K562 (cell line): Measurements from ENCODE around the gene SRC. TPM values are rescaled to one million over a fixed set of nuclear protein-coding genes. Genes with fewer than 3 reads are reported as not detected.
A peak's percentile ranks its signal among the peaks of the same experiment; 100 is the strongest.

Source experiments
- ATAC-seq: fragments of 200-7000 bp; cut with Tn5 transposase; 3 replicates; pipeline ENCODE4 v1.9.1; 2020; ENCODE audit warnings: moderate library complexity
- BruUV-seq: library from RNA; stranded (reverse); fragments of 400-500 nt; replicated peaks from 2 replicates; lab custom pipeline; 2021; lab: Mats Ljungman, UMichigan
- CTCF ChIA-PET: fragments of 300-600 bp; formaldehyde crosslinking; extraction: SDS; loops from one replicate; lab custom pipeline; 2021; ENCODE audit warnings: low intra/inter-chr PET ratio; lab: Yijun Ruan, JAX
- POLR2A ChIA-PET: fragments of 300-600, 350-650 bp; sonication (Branson Sonifier 250); formaldehyde crosslinking; extraction: SDS; loops from one replicate; lab custom pipeline; 2021; ENCODE audit warnings: antibody characterized with exemption, inconsistent platforms; lab: Yijun Ruan, JAX
- DNase-seq, 4 experiments: peaks; one replicate each; pipeline versions ENCODE4 v3.0.0 to v3.0.0-alpha.2; 2011 to 2018; ENCODE audit warnings: low spot score in 3 of 4, mixed read lengths in 3 of 4; ENCODE audit errors: extremely low read depth in 1 of 4
- FAIRE-seq: peaks from 2 replicates; lab custom pipeline; 2011; peaks lifted over from hg19 to GRCh38; lab: Jason Lieb, UNC
- H2AFZ ChIP-seq: 2 replicates; pipeline ENCODE4 v1.6.0; 2011; ENCODE audit warnings: low read depth, low read length, control low read depth, inconsistent platforms
- H3K27ac ChIP-seq: fragments of 200-600 bp; 3 replicates; pipeline ENCODE4 v1.8.0; 2011; ENCODE audit warnings: low read depth, mild to moderate bottlenecking, control low read depth, inconsistent platforms, low read length, moderate library complexity, mixed read lengths; ENCODE audit errors: extremely low read depth
- H3K27me3 ChIP-seq, 2 experiments: fragments of 300-600 bp in 1 of 2; 2 replicates in 1 of 2; 3 replicates in 1 of 2; pipeline versions ENCODE4 v1.6.0 to v1.8.0; 2011; ENCODE audit warnings: inconsistent platforms in 2 of 2, low read length in 2 of 2, mild to moderate bottlenecking in 1 of 2, mixed read lengths in 1 of 2, moderate library complexity in 1 of 2; ENCODE audit not compliant: control insufficient read depth in 2 of 2, insufficient read depth in 2 of 2
- H3K36me3 ChIP-seq: fragments of 300-600 bp; 3 replicates; pipeline ENCODE4 v1.8.0; 2011; ENCODE audit warnings: mild to moderate bottlenecking, low read length, inconsistent platforms; ENCODE audit not compliant: control insufficient read depth, insufficient read depth
- H3K4me1 ChIP-seq, 2 experiments: fragments of 200-600 bp in 1 of 2; replicated peaks in 1 of 2; 2 replicates in 1 of 2; 3 replicates in 1 of 2; pipeline versions ENCODE4 v1.5.1 to v1.8.0; 2011; ENCODE audit warnings: inconsistent platforms in 2 of 2, low read length in 2 of 2, mild to moderate bottlenecking in 1 of 2, mixed read lengths in 1 of 2, moderate library complexity in 1 of 2; ENCODE audit not compliant: control insufficient read depth in 2 of 2, insufficient read depth in 2 of 2
- H3K4me2 ChIP-seq: 2 replicates; pipeline ENCODE4 v1.6.1; 2011; ENCODE audit warnings: low read length, control low read depth, inconsistent platforms, mixed read lengths; ENCODE audit not compliant: insufficient read depth
- H3K4me3 ChIP-seq: fragments of 200-600 bp; sonication (generic), shearing (Covaris generic); 2 replicates; pipeline ENCODE4 v1.5.1; 2016; ENCODE audit warnings: control low read depth, inconsistent platforms
- H3K79me2 ChIP-seq: fragments of 200-600 bp; 3 replicates; pipeline ENCODE4 v1.8.0; 2011; ENCODE audit warnings: low read length, inconsistent platforms; ENCODE audit not compliant: control insufficient read depth, insufficient read depth
- H3K9ac ChIP-seq, 2 experiments: 2 replicates each; pipeline versions ENCODE4 v1.6.0 to v1.6.1; 2011; ENCODE audit warnings: low read depth in 2 of 2, low read length in 2 of 2, control low read depth in 1 of 2, inconsistent platforms in 1 of 2, mild to moderate bottlenecking in 1 of 2, mixed read lengths in 1 of 2; ENCODE audit not compliant: insufficient read depth in 1 of 2
- H3K9me1 ChIP-seq: one replicate; pipeline ENCODE4 v1.6.0; 2011; ENCODE audit warnings: inconsistent platforms, mild to moderate bottlenecking, low read length, moderate library complexity; ENCODE audit not compliant: control insufficient read depth, insufficient read depth
- H3K9me3 ChIP-seq: replicated peaks from 2 replicates; pipeline ENCODE4 v1.5.1; 2011; ENCODE audit warnings: low read depth, low read length, inconsistent platforms; ENCODE audit not compliant: control insufficient read depth, insufficient read depth
- H4K20me1 ChIP-seq: replicated peaks from 2 replicates; pipeline ENCODE4 v1.6.1; 2011; ENCODE audit warnings: low read length, inconsistent platforms, mixed read lengths; ENCODE audit not compliant: control insufficient read depth, insufficient read depth
- AFF4 ChIP-seq: sonication (generic); formaldehyde crosslinking; IDR thresholded peaks from 2 replicates; pipeline ENCODE4 v1.8.0; 2023; ENCODE audit warnings: mild to moderate bottlenecking, missing genetic modification reagents
- DEAF1 ChIP-seq: fragments of 450-650 bp; formaldehyde crosslinking; IDR thresholded peaks from 2 replicates; pipeline ENCODE4 v1.4.0; 2020; ENCODE audit warnings: mild to moderate bottlenecking, moderate library complexity
- HES1 ChIP-seq: fragments of 450-650 bp; IDR thresholded peaks from 2 replicates; pipeline ENCODE4 v1.6.1; 2016; ENCODE audit warnings: low read depth, mild to moderate bottlenecking, moderate library complexity
- NFRKB ChIP-seq: fragments of 450-650 bp; IDR thresholded peaks from 2 replicates; pipeline ENCODE4 v1.6.1; 2016; ENCODE audit warnings: low read depth
- RBM25 ChIP-seq: fragments of 200-400 bp; formaldehyde crosslinking; IDR thresholded peaks from 2 replicates; pipeline ENCODE4 v1.6.1; 2018; ENCODE audit warnings: low read length, low read depth, moderate library complexity; ENCODE audit not compliant: severe bottlenecking
- SAFB ChIP-seq: fragments of 200-400 bp; formaldehyde crosslinking; IDR thresholded peaks from 2 replicates; pipeline ENCODE4 v1.6.1; 2017; ENCODE audit warnings: low read depth, low read length, borderline replicate concordance
- ZEB2 ChIP-seq: fragments of 450-650 bp; IDR thresholded peaks from 2 replicates; pipeline ENCODE4 v1.6.1; 2016
- ZNF592 ChIP-seq: fragments of 450-650 bp; IDR thresholded peaks from 2 replicates; pipeline ENCODE4 v1.6.1; 2017; ENCODE audit warnings: antibody characterized with exemption, mild to moderate bottlenecking
- WGBS: fragments of 100-300 bp; shearing (Covaris generic); methylation state at CpG from one replicate; pipeline ENCODE4 v1.1.6; 2016; ENCODE audit warnings: low coverage, mixed read lengths; ENCODE audit not compliant: insufficient coverage; ENCODE audit errors: missing lambda C conversion rate; 5-methylcytosine and 5-hydroxymethylcytosine counted together
- in situ Hi-C: fragments of 300-500 bp; cut with MboI; formaldehyde crosslinking; loops from 4 replicates; pipeline ENCODE4 v1.15.0; 2018; ENCODE audit warnings: inconsistent platforms, mixed read lengths
- intact Hi-C: fragments of 100-400 bp; cut with micrococcal nuclease; formaldehyde crosslinking; loops from 2 replicates; pipeline ENCODE4 v1.14.2; 2022
- polyA plus RNA-seq, 8 experiments: library from polyadenylated mRNA; depleted of rRNA in 4 of 8; stranded (reverse) in 5 of 8; unstranded in 3 of 8; fragments of >200 nt; fragmentation: Nextera tagmentation in 2 of 8; fragmentation: Illumina TruSeq in 1 of 8; extraction: Ambion mirVana in 2 of 8; extraction: Trizol in 1 of 8; gene quantifications; 2 replicates each; pipeline versions ENCODE4 v1.2.1 to v1.2.3, GENCODE V29; 2011 to 2014; ENCODE audit warnings: inconsistent platforms in 1 of 8, missing spikeins in 1 of 8
- total RNA-seq, 7 experiments: library from RNA; depleted of rRNA in 6 of 7; stranded (reverse); fragments of >200 nt in 6 of 7; fragmentation: Illumina TruSeq in 2 of 7; extraction: Trizol in 2 of 7; gene quantifications; 2 replicates each; pipeline versions ENCODE4 v1.2.1 to v1.2.3, GENCODE V29; 2011 to 2021; ENCODE audit warnings: low replicate concordance in 1 of 7

Gene SRC
- total and polyA plus RNA-seq, 9 of the 15 experiments (the other 6 are each of a cell fraction or from before 2014, with no cell fraction given): 0.06 to 8.5 (median 3.1) TPM

- TF ChIP-seq AFF4 (CRISPR knock-in tag) (no peak), NFRKB (no peak), ZEB2 (no peak), SAFB (no peak)
These were observed 6.7 kb downstream of the SRC start (continued) for GRCh38 chr20:37352608-37352980.

GRCh38 chr20:37353285-37353849, 7.4 kb downstream of the SRC start:
- no peaks in the 10 kb centered on the region for H3K9me3 ChIP-seq
- intact Hi-C loops: no loop called here
- ATAC-seq (no peak), DNase-seq (no peak), FAIRE-seq (no peak)
- no peak overlapping the region for H2AFZ ChIP-seq
- CTCF ChIA-PET: no interaction called here
- H3K4me2 ChIP-seq: no peak overlapping the region
- 58% methylated on average over 11 of the region's 13 CpGs for WGBS
- TF ChIP-seq RBM25 (peak; percentile 26), DEAF1 (CRISPR knock-in tag) (no peak), HES1 (no peak), ZNF592 (no peak)
- H3K36me3 ChIP-seq: no peaks in the 10 kb centered on the region
- H3K27ac ChIP-seq: no peak overlapping the region
- POLR2A ChIA-PET: interaction anchor here (0.6 kb wide), 2 partner anchors 617 to 951 kb away, joined by 3 read pairs; no protein-coding TSS in a partner anchor
- no peak overlapping the region for H3K4me3 ChIP-seq
- peak overlapping the region in 1 of 2 experiments; percentile 8; a peak in 1 of 4 replicates for H3K9ac ChIP-seq
- in situ Hi-C loops: no loop called here
- no peaks in the 10 kb centered on the region for H3K9me1 ChIP-seq
- no peaks in the 10 kb centered on the region for H3K79me2 ChIP-seq
- BruUV-seq: no TSS peak
- no peaks in the 10 kb centered on the region for H3K27me3 ChIP-seq
- peaks cover 0 to 10% of the 10 kb centered on the region in 2 experiments; a peak in 1 of 5 replicates for H3K4me1 ChIP-seq
- 0 out of 2 replicates have a peak, but pooled peaks cover 6% of the 10 kb centered on the region for H4K20me1 ChIP-seq
